CD4-positive, CD25-positive, alpha-beta regulatory T cell (primary cell): ENCODE measurements around the gene PRMT1. TPM values are rescaled to one million over a fixed set of nuclear protein-coding genes. Genes with fewer than 3 reads are reported as not detected.

Source experiments
- ATAC-seq, 2 donors: fragments of 150-1000 bp; cut with Tn5 transposase; one replicate each; pipeline ENCODE4 v1.10.0; 2021; ENCODE audit warnings: low read depth in 2 of 2, moderate number of reproducible peaks in 2 of 2, moderate library complexity in 1 of 2
- DNase-seq, 3 donors: peaks; one replicate each; pipeline versions ENCODE4 v3.0.0 to v3.0.0-alpha.2; 2012 to 2022; ENCODE audit warnings: mixed read lengths in 1 of 3
- H3K27ac ChIP-seq: one replicate; pipeline ENCODE4 v1.7.0; 2013; ENCODE audit warnings: mild to moderate bottlenecking, low read length; ENCODE audit not compliant: insufficient read depth, poor library complexity, severe bottlenecking
- H3K27me3 ChIP-seq: one replicate; pipeline ENCODE4 v1.7.0; 2013; ENCODE audit warnings: low read length; ENCODE audit not compliant: control insufficient read depth, insufficient read depth
- H3K36me3 ChIP-seq: one replicate; pipeline ENCODE4 v1.7.0; 2013; ENCODE audit warnings: mild to moderate bottlenecking, low read length, moderate library complexity; ENCODE audit not compliant: control insufficient read depth, insufficient read depth
- H3K4me1 ChIP-seq: 2 replicates; pipeline ENCODE4 v1.7.0; 2013; ENCODE audit warnings: mild to moderate bottlenecking, low read length; ENCODE audit not compliant: insufficient read depth, control insufficient read depth, poor library complexity, severe bottlenecking
- H3K4me3 ChIP-seq: one replicate; pipeline ENCODE4 v1.7.0; 2013; ENCODE audit warnings: low read depth, mild to moderate bottlenecking, low read length, moderate library complexity
- H3K9me3 ChIP-seq, 2 experiments: 1 replicate in 1 of 2; 2 replicates in 1 of 2; pipeline ENCODE4 v1.7.0; 2013; ENCODE audit warnings: low read length in 2 of 2, mild to moderate bottlenecking in 1 of 2, moderate library complexity in 1 of 2; ENCODE audit not compliant: control insufficient read depth in 2 of 2
- H3K27ac Mint-ChIP-seq, 3 donors: one replicate each; pipeline ENCODE4 v1.8.0; 2020 to 2022; ENCODE audit warnings: mild to moderate bottlenecking in 3 of 3, mixed read lengths in 3 of 3, moderate library complexity in 2 of 3
- H3K27me3 Mint-ChIP-seq: one replicate; pipeline ENCODE4 v1.8.0; 2022; ENCODE audit warnings: mild to moderate bottlenecking, mixed read lengths
- H3K36me3 Mint-ChIP-seq: one replicate; pipeline ENCODE4 v1.8.0; 2020; ENCODE audit warnings: mixed read lengths
- H3K4me1 Mint-ChIP-seq, 4 donors: one replicate each; pipeline ENCODE4 v1.8.0; 2020 to 2022; ENCODE audit warnings: mixed read lengths in 4 of 4, mild to moderate bottlenecking in 1 of 4
- H3K4me3 Mint-ChIP-seq, 4 donors: one replicate each; pipeline ENCODE4 v1.8.0; 2020 to 2022; ENCODE audit warnings: mild to moderate bottlenecking in 4 of 4, mixed read lengths in 4 of 4, moderate library complexity in 3 of 4
- H3K9me3 Mint-ChIP-seq, 7 donors: one replicate each; pipeline ENCODE4 v1.8.0; 2020 to 2022; ENCODE audit warnings: mixed read lengths in 7 of 7, mild to moderate bottlenecking in 3 of 7, moderate library complexity in 2 of 7
- polyA plus RNA-seq, 4 donors: library from polyadenylated mRNA; unstranded; fragments of 300-500 nt; fragmentation: Illumina TruSeq; gene quantifications; one replicate each; pipeline ENCODE4 v1.2.3, GENCODE V29; 2021
- total RNA-seq: library from RNA; stranded (reverse); gene quantifications from one replicate; pipeline ENCODE4 v1.2.3, GENCODE V29; 2022

PRMT1 gene
- total and polyA plus RNA-seq, 5 donors from 2014 or later: 59.2 to 118 (median 104) TPM

DNA sequence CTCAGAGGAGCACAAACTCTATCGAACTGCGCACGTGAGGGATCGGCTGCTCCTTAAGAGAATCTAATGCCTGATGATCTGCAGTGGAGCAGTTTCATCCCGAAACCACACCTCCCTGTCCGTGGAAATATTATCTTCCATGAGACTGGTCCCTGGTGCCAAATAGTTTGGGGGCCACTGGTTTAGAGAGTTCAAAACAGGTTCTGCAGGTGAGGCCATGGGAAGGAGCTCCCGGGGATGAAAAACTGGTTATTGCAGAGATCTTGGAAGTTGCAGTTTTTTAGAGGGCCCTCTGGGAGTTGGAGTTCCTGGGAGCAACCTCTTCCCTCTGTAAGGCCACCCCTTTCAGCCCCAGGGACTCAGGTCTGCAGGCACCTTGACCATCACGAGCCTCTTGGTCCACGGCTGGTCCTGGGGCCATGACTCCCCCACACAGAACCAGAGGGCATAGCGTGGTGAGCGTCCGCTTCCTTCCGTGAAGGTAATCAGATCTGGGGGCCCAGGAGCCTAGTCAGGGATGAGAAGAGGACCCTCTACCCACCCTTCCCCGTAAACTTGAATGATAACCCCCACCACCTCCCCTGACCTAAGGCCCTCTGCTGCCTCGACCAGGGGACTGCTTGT lies 16.6 kb upstream of the PRMT1 start:
- peaks cover 47% of the 10 kb centered on the region for H3K36me3 ChIP-seq
- peaks cover 0 to 51% (median 10%) of the 10 kb centered on the region in 4 donors for H3K4me1 Mint-ChIP-seq
- no peak for DNase-seq
- no peak overlapping the region for H3K4me3 ChIP-seq
- no peak overlapping the region for H3K27ac Mint-ChIP-seq
- H3K27ac ChIP-seq: no peak overlapping the region
- H3K9me3 Mint-ChIP-seq: no peaks in the 10 kb centered on the region
- ATAC-seq: no peak
- H3K9me3 ChIP-seq: no peaks in the 10 kb centered on the region
- H3K27me3 Mint-ChIP-seq: peaks cover 2% of the 10 kb centered on the region
- H3K36me3 Mint-ChIP-seq: peaks cover 14% of the 10 kb centered on the region
- peak overlapping the region in 2 of 4 donors; percentile 7 to 61 for H3K4me3 Mint-ChIP-seq
- H3K4me1 ChIP-seq: peaks cover 26% of the 10 kb centered on the region
- no peaks in the 10 kb centered on the region for H3K27me3 ChIP-seq

- Histone ChIP-seq H3K4me1 (peaks cover 38% of the 10 kb centered on the region), H3K27me3 (no peaks in the 10 kb centered on the region), H3K4me3 (no peak overlapping the region), H3K27ac (peak overlapping the region; percentile 87), H3K36me3 (peaks cover 39% of the 10 kb centered on the region), H3K9me3 (no peaks in the 10 kb centered on the region)
- Mint-ChIP-seq H3K27me3 (peaks cover 6% of the 10 kb centered on the region), H3K27ac (peak overlapping the region in 2 of 3 donors; percentile 36 to 63), H3K4me1 (peaks cover 0 to 62% (median 19%) of the 10 kb centered on the region in 4 donors), H3K9me3 (no peaks in the 10 kb centered on the region), H3K4me3 (peak overlapping the region in 2 of 4 donors; percentile 13 to 22), H3K36me3 (peaks cover 8% of the 10 kb centered on the region)
- no peak for ATAC-seq
- no peak for DNase-seq
These were observed 15.1 kb upstream of the PRMT1 start for GRCh38 chr19:49662011-49662410.

DNA sequence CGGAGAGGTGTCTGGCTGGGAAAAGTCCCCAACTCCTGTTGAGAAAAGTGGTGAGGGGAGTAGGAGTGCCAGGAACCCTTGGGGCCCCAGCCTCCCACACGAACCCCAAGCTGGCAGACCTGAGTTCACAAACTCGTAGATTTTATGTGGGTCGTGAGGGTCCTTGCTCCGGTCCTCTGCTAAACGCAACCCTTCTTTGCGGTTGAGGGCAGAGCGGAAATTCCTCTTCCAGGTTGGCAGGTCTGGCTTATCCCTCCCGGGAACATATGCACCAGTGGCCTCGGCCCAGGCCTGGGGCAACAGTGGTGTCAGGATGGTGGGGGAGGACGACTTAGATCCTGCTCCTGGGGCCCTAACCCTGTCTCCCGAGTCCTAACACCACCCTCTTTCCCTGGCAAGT lies 13.8 kb upstream of the PRMT1 start:
- peaks cover 0 to 67% (median 21%) of the 10 kb centered on the region in 4 donors for H3K4me1 Mint-ChIP-seq
- H3K9me3 ChIP-seq: no peaks in the 10 kb centered on the region
- H3K36me3 ChIP-seq: peaks cover 34% of the 10 kb centered on the region
- H3K4me3 Mint-ChIP-seq: peak overlapping the region in 3 of 4 donors; percentile 98 to 100 (median 99)
- no peaks in the 10 kb centered on the region for H3K9me3 Mint-ChIP-seq
- H3K36me3 Mint-ChIP-seq: peaks cover 6% of the 10 kb centered on the region
- peak overlapping the region; percentile 87 for H3K27ac ChIP-seq
- DNase-seq (no peak), ATAC-seq (no peak)
- no peaks in the 10 kb centered on the region for H3K27me3 ChIP-seq
- H3K27me3 Mint-ChIP-seq: peaks cover 6% of the 10 kb centered on the region
- peak overlapping the region; percentile 83 for H3K4me3 ChIP-seq
- H3K27ac Mint-ChIP-seq: peak overlapping the region in 2 of 3 donors; percentile 98 to 99
- peaks cover 38% of the 10 kb centered on the region for H3K4me1 ChIP-seq

DNA sequence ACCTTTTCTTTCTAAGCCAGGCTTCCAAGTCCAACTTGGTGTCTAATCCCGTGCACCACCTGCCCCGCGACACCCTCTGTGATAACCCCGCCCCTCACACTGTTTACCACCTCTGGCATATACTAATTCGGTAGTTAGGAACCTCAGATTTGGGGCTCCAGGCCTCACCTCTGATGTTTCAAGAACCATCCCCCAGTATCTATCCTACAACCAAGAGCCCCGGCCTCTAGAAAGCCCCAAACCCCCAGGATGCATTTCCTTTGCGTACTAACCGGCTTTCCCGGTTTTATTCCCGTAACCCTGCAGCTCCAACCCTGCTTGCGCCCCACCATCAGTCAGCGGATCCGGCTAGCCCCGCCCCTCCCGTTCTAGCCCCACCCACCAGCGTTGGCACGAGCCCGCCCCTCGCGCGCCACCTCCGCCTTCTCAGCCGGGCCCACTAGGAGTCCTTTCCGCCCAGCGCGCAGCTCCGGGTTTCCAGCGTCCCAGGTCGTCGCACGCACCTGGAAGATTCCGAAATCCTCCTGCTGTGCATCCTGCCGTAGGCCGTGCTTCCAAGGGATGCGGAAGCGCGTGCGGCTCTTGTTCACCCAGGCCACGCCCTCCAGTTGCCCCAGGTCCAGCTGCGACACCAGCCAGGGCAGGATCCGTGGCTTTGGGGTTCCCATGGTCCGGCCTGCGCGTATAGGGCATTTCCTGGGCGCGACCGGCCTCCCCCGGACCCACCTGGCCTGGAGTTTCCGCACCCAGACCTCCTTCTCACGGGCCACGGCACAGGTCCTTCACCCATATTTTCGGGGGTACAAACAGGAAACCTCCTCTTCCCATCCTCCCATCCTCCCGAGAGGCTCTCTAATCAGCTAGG lies 12.7 kb upstream of the PRMT1 start:
- Histone ChIP-seq H3K27ac (peak overlapping the region; percentile 87), H3K9me3 (no peaks in the 10 kb centered on the region), H3K27me3 (no peaks in the 10 kb centered on the region), H3K36me3 (peaks cover 27% of the 10 kb centered on the region), H3K4me3 (peak overlapping the region; percentile 98), H3K4me1 (peaks cover 38% of the 10 kb centered on the region)
- DNase-seq (peak; percentile 87 to 90 (median 89)), ATAC-seq (peak; percentile 70 to 73)
- peaks cover 6% of the 10 kb centered on the region for H3K27me3 Mint-ChIP-seq
- no peaks in the 10 kb centered on the region for H3K9me3 Mint-ChIP-seq
- H3K36me3 Mint-ChIP-seq: peaks cover 6% of the 10 kb centered on the region
- H3K4me3 Mint-ChIP-seq: peak overlapping the region; percentile 93 to 100 (median 98)
- peaks cover 0 to 64% (median 21%) of the 10 kb centered on the region in 4 donors for H3K4me1 Mint-ChIP-seq
- H3K27ac Mint-ChIP-seq: peak overlapping the region; percentile 97 to 99 (median 98)

DNA sequence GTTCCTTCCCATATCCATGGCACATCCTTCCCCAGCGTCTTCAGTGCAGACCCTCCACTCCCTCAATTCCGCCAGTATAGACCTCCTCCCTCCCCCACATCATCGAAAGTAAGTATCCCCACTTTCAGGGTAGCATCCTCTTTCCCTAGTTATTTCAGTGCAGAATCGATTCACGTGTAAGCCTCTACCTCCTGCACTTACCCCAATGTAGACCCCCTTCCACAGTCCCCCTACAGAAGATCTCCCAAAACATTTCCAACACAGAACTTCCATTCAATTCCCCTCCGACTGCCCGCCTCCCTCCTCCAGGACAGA lies 12.1 kb upstream of the PRMT1 start:
- H3K4me3 Mint-ChIP-seq: peak overlapping the region; percentile 93 to 100 (median 98)
- no peak for DNase-seq

DNA sequence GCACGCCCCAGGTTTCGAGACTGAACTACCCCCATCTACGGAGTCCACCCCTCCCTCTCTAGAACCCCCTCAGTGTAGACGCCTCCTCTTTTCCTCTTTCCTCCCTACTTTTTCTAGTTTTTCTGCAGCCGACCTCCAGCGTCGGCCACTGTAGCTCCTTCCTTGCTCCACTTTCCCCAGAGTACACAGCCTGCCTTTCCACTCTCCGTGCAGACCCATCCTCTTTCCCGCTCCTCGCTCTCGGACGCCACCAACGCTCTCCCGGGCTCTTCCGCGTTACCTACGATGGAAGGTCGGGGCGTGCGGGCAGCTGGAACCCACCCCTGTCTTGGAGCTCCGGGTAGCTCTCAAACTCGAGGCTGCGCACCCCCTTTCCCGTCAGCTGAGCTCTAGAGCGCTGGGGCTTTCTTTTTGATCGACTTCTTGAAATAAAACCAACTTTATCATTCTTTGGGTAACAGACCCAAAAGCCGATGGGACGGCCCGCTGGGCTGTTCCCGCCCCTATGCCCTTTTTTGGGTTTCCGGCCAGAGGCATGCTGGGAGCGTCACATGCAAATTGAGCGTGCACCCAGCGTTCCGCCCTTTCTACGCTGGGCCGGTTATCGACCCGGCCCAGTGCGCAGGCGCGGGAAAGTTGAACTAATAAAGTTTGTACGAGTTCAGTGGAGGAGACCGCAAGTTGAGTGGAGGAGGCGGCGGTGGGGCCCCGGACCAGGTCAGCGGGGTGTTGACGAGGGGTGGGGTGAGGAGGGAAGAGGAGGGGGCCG lies 11.5 kb upstream of the PRMT1 start, which contains the start of the genes BCL2L12 and IRF3:
Gene BCL2L12, plus strand, starts transcription at position 583 of the 769 bp plus-strand sequence. CDS start 760 bp downstream, outside the sequence.
Gene IRF3, minus strand, starts transcription at position 507 of the 769 bp plus-strand sequence. CDS start 1,019 bp downstream, outside the sequence.
- ATAC-seq (peak; percentile 82 to 86), DNase-seq (peak; percentile 97 to 99 (median 99))
- peak within 1 kb of the TSS; percentile 93 to 100 (median 98) for H3K4me3 Mint-ChIP-seq
- H3K36me3 Mint-ChIP-seq: peaks cover 10% of the 10 kb centered on the region
- no peaks in the 10 kb centered on the region for H3K27me3 ChIP-seq
- peak within 1 kb of the TSS; percentile 98 for H3K4me3 ChIP-seq
- peak within 1 kb of the TSS; percentile 97 to 99 (median 98) for H3K27ac Mint-ChIP-seq
- peaks cover 6% of the 10 kb centered on the region for H3K27me3 Mint-ChIP-seq
- H3K4me1 Mint-ChIP-seq: peaks cover 0 to 54% (median 22%) of the 10 kb centered on the region in 4 donors
- no peaks in the 10 kb centered on the region for H3K9me3 Mint-ChIP-seq
- no peaks in the 10 kb centered on the region for H3K9me3 ChIP-seq
- H3K4me1 ChIP-seq: peaks cover 38% of the 10 kb centered on the region
- H3K36me3 ChIP-seq: peaks cover 20% of the 10 kb centered on the region
- H3K27ac ChIP-seq: peak within 1 kb of the TSS; percentile 87

More for the DNA sequence above, 12.1 kb upstream of the PRMT1 start:
- Mint-ChIP-seq H3K27me3 (peaks cover 6% of the 10 kb centered on the region), H3K27ac (peak overlapping the region; percentile 97 to 99 (median 98)), H3K4me1 (peaks cover 0 to 59% (median 22%) of the 10 kb centered on the region in 4 donors), H3K9me3 (no peaks in the 10 kb centered on the region), H3K36me3 (peaks cover 10% of the 10 kb centered on the region)
- Histone ChIP-seq H3K9me3 (no peaks in the 10 kb centered on the region), H3K4me3 (peak overlapping the region; percentile 98), H3K27ac (peak overlapping the region; percentile 87), H3K27me3 (no peaks in the 10 kb centered on the region), H3K4me1 (peaks cover 38% of the 10 kb centered on the region), H3K36me3 (peaks cover 26% of the 10 kb centered on the region)
- ATAC-seq: no peak

DNA sequence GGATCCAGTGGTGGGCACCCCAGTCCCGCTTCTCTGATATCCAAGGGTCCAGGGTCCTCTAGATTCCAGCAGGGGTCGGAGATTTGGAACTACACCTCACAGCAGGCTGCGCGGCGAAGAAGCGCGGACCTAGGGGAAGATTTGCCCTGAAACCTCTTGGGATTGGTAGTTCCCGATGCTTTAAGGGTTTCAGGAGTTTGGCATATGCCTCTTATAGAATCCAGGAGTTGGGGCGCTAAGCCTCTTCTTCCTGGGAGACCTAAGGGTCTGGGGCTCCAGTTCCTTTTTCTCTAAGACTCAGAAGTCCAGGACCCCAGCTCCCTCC lies 11.0 kb upstream of the PRMT1 start:
- H3K4me3 Mint-ChIP-seq: peak overlapping the region; percentile 93 to 100 (median 98)
- H3K27me3 Mint-ChIP-seq: peaks cover 6% of the 10 kb centered on the region
- H3K27ac Mint-ChIP-seq: peak overlapping the region; percentile 56 to 99 (median 98)
- no peaks in the 10 kb centered on the region for H3K9me3 Mint-ChIP-seq
- Histone ChIP-seq H3K4me1 (peaks cover 38% of the 10 kb centered on the region), H3K9me3 (no peaks in the 10 kb centered on the region), H3K4me3 (peak overlapping the region; percentile 64), H3K27ac (peak overlapping the region; percentile 87), H3K27me3 (no peaks in the 10 kb centered on the region), H3K36me3 (peaks cover 16% of the 10 kb centered on the region)
- DNase-seq (no peak), ATAC-seq (peak in 1 of 2 donors; percentile 1)
- H3K36me3 Mint-ChIP-seq: peaks cover 10% of the 10 kb centered on the region
- H3K4me1 Mint-ChIP-seq: peaks cover 0 to 54% (median 22%) of the 10 kb centered on the region in 4 donors
